HepG2 (cell line): Measurements from ENCODE around the gene METRNL. TPM values are rescaled to one million over a fixed set of nuclear protein-coding genes. Genes with fewer than 3 reads are reported as not detected.

ENCODE experiments used
- ATAC-seq: fragments of 200-7000 bp; cut with Tn5 transposase; 3 replicates; pipeline ENCODE4 v1.9.1; 2020; ENCODE audit warnings: mild to moderate bottlenecking, moderate library complexity
- BruUV-seq: library from RNA; stranded (reverse); fragments of 400-500 nt; replicated peaks from 2 replicates; lab custom pipeline; 2021; lab: Mats Ljungman, UMichigan
- CTCF ChIA-PET: fragments of 300-600 bp; formaldehyde crosslinking; extraction: SDS; loops from one replicate; lab custom pipeline; 2021; ENCODE audit warnings: low total read pairs, inconsistent platforms, low intra/inter-chr PET ratio; lab: Yijun Ruan, JAX
- POLR2A ChIA-PET: fragments of 350-600 bp; sonication (Branson Sonifier 250); formaldehyde crosslinking; loops from one replicate; lab custom pipeline; 2020; ENCODE audit warnings: antibody characterized with exemption, inconsistent platforms; lab: Yijun Ruan, JAX
- DNase-seq: peaks from one replicate; pipeline ENCODE4 v3.0.0-alpha.2; 2015; ENCODE audit warnings: low spot score
- FAIRE-seq: peaks from 3 replicates; lab custom pipeline; 2011; peaks lifted over from hg19 to GRCh38; lab: Jason Lieb, UNC
- H2AFZ ChIP-seq: one replicate; pipeline ENCODE4 v1.6.1; 2011; ENCODE audit warnings: low read length, inconsistent platforms
- H3K27ac ChIP-seq: fragments of 300-600 bp; 3 replicates; pipeline ENCODE4 v1.8.0; 2011; ENCODE audit warnings: mixed run types, mild to moderate bottlenecking, mixed read lengths, low read length, inconsistent platforms; ENCODE audit not compliant: insufficient read depth; ENCODE audit errors: extremely low read length
- H3K27me3 ChIP-seq, 2 experiments: fragments of 200-600 bp in 1 of 2; 2 replicates in 1 of 2; 3 replicates in 1 of 2; pipeline versions ENCODE4 v1.6.0 to v1.8.0; 2011; ENCODE audit warnings: low read length in 2 of 2, mild to moderate bottlenecking in 2 of 2, moderate library complexity in 2 of 2, inconsistent platforms in 1 of 2; ENCODE audit not compliant: insufficient read depth in 2 of 2, control insufficient read depth in 1 of 2
- H3K36me3 ChIP-seq, 2 experiments: fragments of 200-600 bp in 1 of 2; replicated peaks in 1 of 2; 2 replicates in 1 of 2; 3 replicates in 1 of 2; pipeline versions ENCODE4 v1.5.1 to v1.8.0; 2011; ENCODE audit warnings: low read length in 2 of 2, inconsistent platforms in 1 of 2; ENCODE audit not compliant: insufficient read depth in 2 of 2, control insufficient read depth in 1 of 2
- H3K4me1 ChIP-seq: 2 replicates; pipeline ENCODE4 v1.5.1; 2012; ENCODE audit warnings: low read length, inconsistent platforms; ENCODE audit not compliant: insufficient read depth
- H3K4me2 ChIP-seq: 2 replicates; pipeline ENCODE4 v1.6.0; 2011; ENCODE audit warnings: low read depth, low read length, inconsistent platforms
- H3K4me3 ChIP-seq, 3 experiments: fragments of 200-600 bp in 1 of 3; sonication (generic), shearing (Covaris generic) in 1 of 3; replicated peaks in 1 of 3; 2 replicates each; pipeline ENCODE4 v1.5.1; 2011 to 2016; ENCODE audit warnings: low read length in 3 of 3, inconsistent platforms in 2 of 3, low read depth in 2 of 3, mild to moderate bottlenecking in 2 of 3, control low read depth in 1 of 3, mixed read lengths in 1 of 3; ENCODE audit not compliant: insufficient read depth in 1 of 3
- H3K79me2 ChIP-seq: one replicate; pipeline ENCODE4 v1.6.1; 2011; ENCODE audit warnings: low read length, inconsistent platforms; ENCODE audit not compliant: insufficient read depth
- H3K9ac ChIP-seq: 2 replicates; pipeline ENCODE4 v1.6.0; 2011; ENCODE audit warnings: mild to moderate bottlenecking, low read depth, low read length, inconsistent platforms; ENCODE audit not compliant: insufficient read depth
- H3K9me3 ChIP-seq: 2 replicates; pipeline ENCODE4 v1.5.1; 2012; ENCODE audit warnings: mild to moderate bottlenecking, low read length
- H4K20me1 ChIP-seq: 2 replicates; pipeline ENCODE4 v1.6.0; 2011; ENCODE audit warnings: inconsistent platforms, mild to moderate bottlenecking, low read length, moderate library complexity; ENCODE audit not compliant: insufficient read depth
- CHCHD3 ChIP-seq: sonication (generic); formaldehyde crosslinking; IDR thresholded peaks from 2 replicates; pipeline ENCODE4 v1.8.0; 2022; ENCODE audit warnings: mild to moderate bottlenecking, missing genetic modification reagents, moderate library complexity
- EEA1 ChIP-seq: sonication (generic); formaldehyde crosslinking; IDR thresholded peaks from 2 replicates; pipeline ENCODE4 v1.5.1; 2020; ENCODE audit warnings: mild to moderate bottlenecking, missing genetic modification reagents, borderline replicate concordance
- ERF ChIP-seq: IDR thresholded peaks from 2 replicates; pipeline ENCODE4 v1.6.1; 2018; ENCODE audit warnings: missing biosample characterization, missing genetic modification reagents
- HCFC1 ChIP-seq: fragments of 150-350 bp; IDR thresholded peaks from 2 replicates; pipeline ENCODE4 v1.6.1; 2014; ENCODE audit warnings: low read depth, low read length
- MEIS1 ChIP-seq: sonication (generic); formaldehyde crosslinking; IDR thresholded peaks from 2 replicates; pipeline ENCODE4 v1.9.0; 2021; ENCODE audit warnings: mild to moderate bottlenecking, missing genetic modification reagents, moderate library complexity, borderline replicate concordance
- RELA ChIP-seq: sonication (generic); formaldehyde crosslinking; IDR thresholded peaks from 2 replicates; pipeline ENCODE4 v1.4.0; 2020; ENCODE audit warnings: missing genetic modification reagents
- SETDB1 ChIP-seq: sonication (generic); formaldehyde crosslinking; IDR thresholded peaks from 2 replicates; pipeline ENCODE4 v1.5.1; 2020; ENCODE audit warnings: missing genetic modification reagents, mild to moderate bottlenecking, borderline replicate concordance
- SRY ChIP-seq: sonication (generic); formaldehyde crosslinking; IDR thresholded peaks from 2 replicates; pipeline ENCODE4 v1.8.0; 2022; ENCODE audit warnings: mild to moderate bottlenecking, missing genetic modification reagents
- ZFP62 ChIP-seq: sonication (generic); formaldehyde crosslinking; IDR thresholded peaks from 2 replicates; pipeline ENCODE4 v1.4.0; 2020; ENCODE audit warnings: missing genetic modification reagents
- ZNF34 ChIP-seq: sonication (generic); formaldehyde crosslinking; IDR thresholded peaks from 2 replicates; pipeline ENCODE4 v1.4.0; 2020; ENCODE audit warnings: mild to moderate bottlenecking, missing genetic modification reagents, borderline replicate concordance
- ZNF713 ChIP-seq: sonication (generic); formaldehyde crosslinking; IDR thresholded peaks from 2 replicates; pipeline ENCODE4 v1.4.0; 2020; ENCODE audit warnings: mild to moderate bottlenecking, missing genetic modification reagents
- ZNF777 ChIP-seq: sonication (generic); formaldehyde crosslinking; IDR thresholded peaks from 2 replicates; pipeline ENCODE4 v1.4.0; 2020; ENCODE audit warnings: missing genetic modification reagents
- WGBS: methylation state at CpG from one replicate; pipeline ENCODE4 v1.1.6; 2017; ENCODE audit warnings: low lambda C conversion rate; 5-methylcytosine and 5-hydroxymethylcytosine counted together
- in situ Hi-C: cut with HindIII; loops from 2 replicates; pipeline ENCODE4 v1.10.0; 2017; ENCODE audit warnings: low pct_unique_long_range_greater_than_20kb; ENCODE audit not compliant: extremely low pct_ligation_motif_present
- intact Hi-C: fragments of 100-400 bp; cut with micrococcal nuclease; formaldehyde crosslinking; loops from one replicate; pipeline ENCODE4 v1.10.0; 2022; ENCODE audit not compliant: unreplicated experiment
- polyA plus RNA-seq, 8 experiments: library from polyadenylated mRNA; depleted of rRNA in 3 of 8; stranded (reverse) in 7 of 8; unstranded in 1 of 8; fragments of >200 nt; fragmentation: Illumina TruSeq in 4 of 8; extraction: Trizol in 4 of 8; gene quantifications; 2 replicates each; pipeline versions ENCODE4 v1.2.1 to v1.2.3, GENCODE V29; 2011 to 2016; ENCODE audit warnings: low read depth in 4 of 8, missing spikeins in 1 of 8, mixed read lengths in 1 of 8; ENCODE audit not compliant: insufficient read depth in 1 of 8
- total RNA-seq, 5 experiments: library from RNA; depleted of rRNA; stranded (reverse); fragments of >200 nt; fragmentation: Illumina TruSeq; extraction: Trizol; gene quantifications; 2 replicates each; pipeline ENCODE4 v1.2.3, GENCODE V29; 2016; ENCODE audit warnings: low read depth in 1 of 5
- TF ChIP-seq, protein P1 (sequence below): sonication (generic); formaldehyde crosslinking; IDR thresholded peaks from 2 replicates; pipeline ENCODE4 v1.9.0; 2022; ENCODE audit warnings: missing genetic modification reagents, mild to moderate bottlenecking, borderline replicate concordance
- TF ChIP-seq, protein P2 (sequence below): fragments of 450-650 bp; IDR thresholded peaks from 2 replicates; pipeline ENCODE4 v1.6.1; 2016
- TF ChIP-seq, protein P3 (sequence below): sonication (generic); formaldehyde crosslinking; conservative IDR thresholded peaks from 2 replicates; pipeline ENCODE4 v1.4.0; 2020; ENCODE audit warnings: missing genetic modification reagents
- TF ChIP-seq, protein P4 (sequence below): sonication (generic); formaldehyde crosslinking; IDR thresholded peaks from 2 replicates; pipeline ENCODE4 v1.4.0; 2020; ENCODE audit warnings: missing genetic modification reagents, borderline replicate concordance

Gene METRNL
- total and polyA plus RNA-seq, 2 of the 13 experiments (the other 11 are each of a cell fraction or from before 2014, with no cell fraction given), result 0.66 to 0.84 TPM

DNA sequence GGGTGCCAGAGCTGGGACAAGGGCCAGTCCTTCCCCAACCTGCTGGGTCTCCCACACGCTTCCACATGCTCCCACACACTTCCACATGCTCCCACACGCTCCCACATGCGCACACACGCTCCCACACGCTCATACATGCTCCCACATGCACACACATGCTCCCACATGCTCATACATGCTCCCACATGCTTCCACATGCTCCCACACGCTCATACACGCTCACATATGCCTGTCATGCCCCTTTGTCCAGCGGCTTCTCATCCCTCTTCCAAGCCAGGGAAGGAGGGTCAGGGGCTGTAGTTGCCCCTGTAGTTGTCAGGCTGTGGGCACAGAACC, 9.9 kb upstream of the METRNL start:
- TF ChIP-seq RELA, result no peak
- TF ChIP-seq SETDB1, result no peak
- TF ChIP-seq HCFC1, result no peak
- TF ChIP-seq SRY (CRISPR knock-in tag), result no peak
- no peak for TF ChIP-seq MEIS1 (CRISPR knock-in tag)
- TF ChIP-seq ZNF34 (CRISPR knock-in tag), result no peak
- TF ChIP-seq, protein P1, sequence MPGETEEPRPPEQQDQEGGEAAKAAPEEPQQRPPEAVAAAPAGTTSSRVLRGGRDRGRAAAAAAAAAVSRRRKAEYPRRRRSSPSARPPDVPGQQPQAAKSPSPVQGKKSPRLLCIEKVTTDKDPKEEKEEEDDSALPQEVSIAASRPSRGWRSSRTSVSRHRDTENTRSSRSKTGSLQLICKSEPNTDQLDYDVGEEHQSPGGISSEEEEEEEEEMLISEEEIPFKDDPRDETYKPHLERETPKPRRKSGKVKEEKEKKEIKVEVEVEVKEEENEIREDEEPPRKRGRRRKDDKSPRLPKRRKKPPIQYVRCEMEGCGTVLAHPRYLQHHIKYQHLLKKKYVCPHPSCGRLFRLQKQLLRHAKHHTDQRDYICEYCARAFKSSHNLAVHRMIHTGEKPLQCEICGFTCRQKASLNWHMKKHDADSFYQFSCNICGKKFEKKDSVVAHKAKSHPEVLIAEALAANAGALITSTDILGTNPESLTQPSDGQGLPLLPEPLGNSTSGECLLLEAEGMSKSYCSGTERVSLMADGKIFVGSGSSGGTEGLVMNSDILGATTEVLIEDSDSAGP, result 0 out of 2 replicates have a peak, but pooled peaks have one; percentile 14
- no peak for TF ChIP-seq ZNF713
- TF ChIP-seq CHCHD3 (CRISPR knock-in tag), result no peak
- TF ChIP-seq, protein P2, sequence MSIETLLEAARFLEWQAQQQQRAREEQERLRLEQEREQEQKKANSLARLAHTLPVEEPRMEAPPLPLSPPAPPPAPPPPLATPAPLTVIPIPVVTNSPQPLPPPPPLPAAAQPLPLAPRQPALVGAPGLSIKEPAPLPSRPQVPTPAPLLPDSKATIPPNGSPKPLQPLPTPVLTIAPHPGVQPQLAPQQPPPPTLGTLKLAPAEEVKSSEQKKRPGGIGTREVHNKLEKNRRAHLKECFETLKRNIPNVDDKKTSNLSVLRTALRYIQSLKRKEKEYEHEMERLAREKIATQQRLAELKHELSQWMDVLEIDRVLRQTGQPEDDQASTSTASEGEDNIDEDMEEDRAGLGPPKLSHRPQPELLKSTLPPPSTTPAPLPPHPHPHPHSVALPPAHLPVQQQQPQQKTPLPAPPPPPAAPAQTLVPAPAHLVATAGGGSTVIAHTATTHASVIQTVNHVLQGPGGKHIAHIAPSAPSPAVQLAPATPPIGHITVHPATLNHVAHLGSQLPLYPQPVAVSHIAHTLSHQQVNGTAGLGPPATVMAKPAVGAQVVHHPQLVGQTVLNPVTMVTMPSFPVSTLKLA, result peak; percentile 94
- no peak for TF ChIP-seq ZFP62 (CRISPR knock-in tag)
- no peak for TF ChIP-seq EEA1 (CRISPR knock-in tag)
- TF ChIP-seq, protein P3, sequence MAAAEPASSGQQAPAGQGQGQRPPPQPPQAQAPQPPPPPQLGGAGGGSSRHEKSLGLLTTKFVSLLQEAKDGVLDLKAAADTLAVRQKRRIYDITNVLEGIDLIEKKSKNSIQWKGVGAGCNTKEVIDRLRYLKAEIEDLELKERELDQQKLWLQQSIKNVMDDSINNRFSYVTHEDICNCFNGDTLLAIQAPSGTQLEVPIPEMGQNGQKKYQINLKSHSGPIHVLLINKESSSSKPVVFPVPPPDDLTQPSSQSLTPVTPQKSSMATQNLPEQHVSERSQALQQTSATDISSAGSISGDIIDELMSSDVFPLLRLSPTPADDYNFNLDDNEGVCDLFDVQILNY, result no peak
- TF ChIP-seq, protein P4, sequence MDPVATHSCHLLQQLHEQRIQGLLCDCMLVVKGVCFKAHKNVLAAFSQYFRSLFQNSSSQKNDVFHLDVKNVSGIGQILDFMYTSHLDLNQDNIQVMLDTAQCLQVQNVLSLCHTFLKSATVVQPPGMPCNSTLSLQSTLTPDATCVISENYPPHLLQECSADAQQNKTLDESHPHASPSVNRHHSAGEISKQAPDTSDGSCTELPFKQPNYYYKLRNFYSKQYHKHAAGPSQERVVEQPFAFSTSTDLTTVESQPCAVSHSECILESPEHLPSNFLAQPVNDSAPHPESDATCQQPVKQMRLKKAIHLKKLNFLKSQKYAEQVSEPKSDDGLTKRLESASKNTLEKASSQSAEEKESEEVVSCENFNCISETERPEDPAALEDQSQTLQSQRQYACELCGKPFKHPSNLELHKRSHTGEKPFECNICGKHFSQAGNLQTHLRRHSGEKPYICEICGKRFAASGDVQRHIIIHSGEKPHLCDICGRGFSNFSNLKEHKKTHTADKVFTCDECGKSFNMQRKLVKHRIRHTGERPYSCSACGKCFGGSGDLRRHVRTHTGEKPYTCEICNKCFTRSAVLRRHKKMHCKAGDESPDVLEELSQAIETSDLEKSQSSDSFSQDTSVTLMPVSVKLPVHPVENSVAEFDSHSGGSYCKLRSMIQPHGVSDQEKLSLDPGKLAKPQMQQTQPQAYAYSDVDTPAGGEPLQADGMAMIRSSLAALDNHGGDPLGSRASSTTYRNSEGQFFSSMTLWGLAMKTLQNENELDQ (CRISPR knock-in tag), result no peak
- TF ChIP-seq ZNF777, result no peak
- TF ChIP-seq ERF (CRISPR knock-in tag), result no peak
- FAIRE-seq (no peak), ATAC-seq (peak; percentile 9), DNase-seq (no peak)
- no peaks in the 10 kb centered on the region for H3K9me3 ChIP-seq
- H3K27me3 ChIP-seq, result peaks cover 34 to 87% of the 10 kb centered on the region in 2 experiments
- no peak overlapping the region; a peak in 1 of 6 replicates for H3K4me3 ChIP-seq
- POLR2A ChIA-PET, result no interaction called here
- BruUV-seq, result no TSS peak
- no peak overlapping the region for H2AFZ ChIP-seq
- in situ Hi-C loops, result no loop called here
- H3K4me1 ChIP-seq, result no peaks in the 10 kb centered on the region
- 29% methylated on average over 8 of the region's 8 CpGs for WGBS
- no peaks in the 10 kb centered on the region for H3K36me3 ChIP-seq
- H3K27ac ChIP-seq, result no peak overlapping the region
- CTCF ChIA-PET, result no interaction called here
- H4K20me1 ChIP-seq, result no peaks in the 10 kb centered on the region; the same call in 1 of the 2 replicates
- intact Hi-C loops, result no loop called here
- no peaks in the 10 kb centered on the region for H3K79me2 ChIP-seq
- H3K9ac ChIP-seq, result no peak overlapping the region
- no peak overlapping the region for H3K4me2 ChIP-seq
